ENCODE measurements around the gene SCNN1A.

GRCh38 chr12:6301721-6302120 is 73.6 kb downstream of the SCNN1A start:
- TF ChIP-seq CTCF (IDR thresholded peaks at IDR 0.05) (no peak), EP300 (IDR thresholded peaks at IDR 0.05) (no peak), POLR2AphosphoS5 (IDR thresholded peaks at IDR 0.05) (no peak), POLR2A (IDR thresholded peaks at IDR 0.05) (no peak)

Measured in sigmoid colon (tissue), 4 donors.